Measurements from ENCODE around the gene DCC. TPM values are rescaled to one million over a fixed set of nuclear protein-coding genes. Genes with fewer than 3 reads are reported as not detected.

Gene DCC
- total RNA-seq, 1 experiment from 2014 or later, result not detected

- Mint-ChIP-seq H3K9me3 (ENCODE audit: unreplicated experiment) (no peaks in the 10 kb centered on the region), H3K4me3 (ENCODE audit: unreplicated experiment) (no peak overlapping the region), H3K27ac (ENCODE audit: low read depth, unreplicated experiment) (no peak overlapping the region), H3K4me1 (ENCODE audit: insufficient read depth, unreplicated experiment) (no peaks in the 10 kb centered on the region), H3K36me3 (ENCODE audit: insufficient read depth, unreplicated experiment) (no peaks in the 10 kb centered on the region), H3K27me3 (ENCODE audit: insufficient read depth, unreplicated experiment) (no peaks in the 10 kb centered on the region)
- intact Hi-C loops (cut with micrococcal nuclease), result loop anchor here (5.0 kb wide), 1 partner anchor 1716 kb away; no protein-coding TSS in a partner anchor
- POLR2A ChIA-PET, result no interaction called here
- no peak for DNase-seq (ENCODE audit: unreplicated experiment)
- no peak for TF ChIP-seq CTCF (IDR thresholded peaks at IDR 0.05; ENCODE audit: unreplicated experiment)
- BruUV-seq (replicated peaks), result no TSS peak
- CTCF ChIA-PET, result interaction anchor here (0.7 kb wide), 1 partner anchor 745 kb away, joined by 4 read pairs; no protein-coding TSS in a partner anchor
Observed at GRCh38 chr18:53382870-53383269, 1042.9 kb downstream of the DCC start.

GRCh38 chr18:53385889-53386288 lies 1045.9 kb downstream of the DCC start:
- no peak overlapping the region for H3K27ac Mint-ChIP-seq (ENCODE audit: low read depth, unreplicated experiment)
- TF ChIP-seq CTCF (IDR thresholded peaks at IDR 0.05; ENCODE audit: unreplicated experiment), result no peak
- POLR2A ChIA-PET, result interaction anchor here (0.8 kb wide), 1 partner anchor 733 kb away, joined by 3 read pairs; no protein-coding TSS in a partner anchor
- no peak overlapping the region for H3K4me3 Mint-ChIP-seq (ENCODE audit: unreplicated experiment)
- CTCF ChIA-PET, result no interaction called here
- H3K9me3 Mint-ChIP-seq (ENCODE audit: unreplicated experiment), result no peaks in the 10 kb centered on the region
- no TSS peak for BruUV-seq (replicated peaks)
- no peak for DNase-seq (ENCODE audit: unreplicated experiment)
- intact Hi-C loops (cut with micrococcal nuclease), result no loop called here
- no peaks in the 10 kb centered on the region for H3K27me3 Mint-ChIP-seq (ENCODE audit: insufficient read depth, unreplicated experiment)
- H3K36me3 Mint-ChIP-seq (ENCODE audit: insufficient read depth, unreplicated experiment), result no peaks in the 10 kb centered on the region
- H3K4me1 Mint-ChIP-seq (ENCODE audit: insufficient read depth, unreplicated experiment), result no peaks in the 10 kb centered on the region

- no peak for DNase-seq (ENCODE audit: unreplicated experiment)
- no peak for TF ChIP-seq CTCF (IDR thresholded peaks at IDR 0.05; ENCODE audit: unreplicated experiment)
- H3K9me3 Mint-ChIP-seq (ENCODE audit: unreplicated experiment), result no peaks in the 10 kb centered on the region
- no peak overlapping the region for H3K4me3 Mint-ChIP-seq (ENCODE audit: unreplicated experiment)
- H3K27ac Mint-ChIP-seq (ENCODE audit: low read depth, unreplicated experiment), result no peak overlapping the region
- ChIA-PET CTCF (interaction anchor here (0.6 to 0.7 kb wide), 2 partner anchors 8 to 9 kb away, joined by 3 read pairs; no protein-coding TSS in a partner anchor), POLR2A (no interaction called here)
- H3K36me3 Mint-ChIP-seq (ENCODE audit: insufficient read depth, unreplicated experiment), result no peaks in the 10 kb centered on the region
- H3K27me3 Mint-ChIP-seq (ENCODE audit: insufficient read depth, unreplicated experiment), result no peaks in the 10 kb centered on the region
- no TSS peak for BruUV-seq (replicated peaks)
- no peaks in the 10 kb centered on the region for H3K4me1 Mint-ChIP-seq (ENCODE audit: insufficient read depth, unreplicated experiment)
- intact Hi-C loops (cut with micrococcal nuclease), result no loop called here
Observed at GRCh38 chr18:53387581-53387980, 1047.6 kb downstream of the DCC start.

- Mint-ChIP-seq H3K27ac (ENCODE audit: low read depth, unreplicated experiment) (no peak overlapping the region), H3K4me3 (ENCODE audit: unreplicated experiment) (no peak overlapping the region), H3K4me1 (ENCODE audit: insufficient read depth, unreplicated experiment) (no peaks in the 10 kb centered on the region), H3K9me3 (ENCODE audit: unreplicated experiment) (no peaks in the 10 kb centered on the region), H3K27me3 (ENCODE audit: insufficient read depth, unreplicated experiment) (no peaks in the 10 kb centered on the region), H3K36me3 (ENCODE audit: insufficient read depth, unreplicated experiment) (no peaks in the 10 kb centered on the region)
- POLR2A ChIA-PET, result interaction anchor here (0.7 kb wide), 1 partner anchor 224 kb away, joined by 3 read pairs; no protein-coding TSS in a partner anchor
- DNase-seq (ENCODE audit: unreplicated experiment), result no peak
- CTCF ChIA-PET, result interaction anchor here (0.7 kb wide), 1 partner anchor 290 kb away, joined by 3 read pairs; no protein-coding TSS in a partner anchor
- BruUV-seq (replicated peaks), result no TSS peak
- intact Hi-C loops (cut with micrococcal nuclease), result no loop called here
- no peak for TF ChIP-seq CTCF (IDR thresholded peaks at IDR 0.05; ENCODE audit: unreplicated experiment)
Observed at GRCh38 chr18:53402670-53403069, 1062.7 kb downstream of the DCC start.

Data from MCF 10A (cell line).